Chondrocyte (in vitro differentiated cells): ENCODE data around the gene CYB5RL. TPM values are rescaled to one million over a fixed set of nuclear protein-coding genes. Genes with fewer than 3 reads are reported as not detected.

Experiments
- DNase-seq: peaks from one replicate; pipeline ENCODE4 v3.0.0; 2021; ENCODE audit warnings: mixed read lengths, low spot score
- H3K27ac Mint-ChIP-seq: one replicate; pipeline ENCODE4 v1.8.0; 2021; ENCODE audit warnings: mild to moderate bottlenecking, moderate library complexity, mixed read lengths; ENCODE audit not compliant: unreplicated experiment
- H3K27me3 Mint-ChIP-seq: 2 replicates; pipeline ENCODE4 v1.8.0; 2021; ENCODE audit warnings: low read depth, mixed read lengths
- H3K36me3 Mint-ChIP-seq: 2 replicates; pipeline ENCODE4 v1.8.0; 2021; ENCODE audit warnings: low read depth, mixed read lengths
- H3K4me1 Mint-ChIP-seq: 2 replicates; pipeline ENCODE4 v1.8.0; 2021; ENCODE audit warnings: low read depth, mild to moderate bottlenecking, mixed read lengths
- H3K4me3 Mint-ChIP-seq: one replicate; pipeline ENCODE4 v1.8.0; 2021; ENCODE audit warnings: mild to moderate bottlenecking, moderate library complexity, mixed read lengths; ENCODE audit not compliant: unreplicated experiment
- H3K9me3 Mint-ChIP-seq: 2 replicates; pipeline ENCODE4 v1.8.0; 2021; ENCODE audit warnings: low read depth, mixed read lengths
- CTCF ChIP-seq: fragments of 200-600 bp; sonication (generic); IDR thresholded peaks from 2 replicates; pipeline ENCODE4 v1.5.0; 2021; ENCODE audit warnings: antibody characterized with exemption, mild to moderate bottlenecking, moderate library complexity
- total RNA-seq: library from RNA; stranded (reverse); gene quantifications from 3 replicates; pipeline ENCODE4 v1.2.1, GENCODE V29; 2021

The CYB5RL gene
- total RNA-seq, 1 donor from 2014 or later = 7.8 TPM

DNA sequence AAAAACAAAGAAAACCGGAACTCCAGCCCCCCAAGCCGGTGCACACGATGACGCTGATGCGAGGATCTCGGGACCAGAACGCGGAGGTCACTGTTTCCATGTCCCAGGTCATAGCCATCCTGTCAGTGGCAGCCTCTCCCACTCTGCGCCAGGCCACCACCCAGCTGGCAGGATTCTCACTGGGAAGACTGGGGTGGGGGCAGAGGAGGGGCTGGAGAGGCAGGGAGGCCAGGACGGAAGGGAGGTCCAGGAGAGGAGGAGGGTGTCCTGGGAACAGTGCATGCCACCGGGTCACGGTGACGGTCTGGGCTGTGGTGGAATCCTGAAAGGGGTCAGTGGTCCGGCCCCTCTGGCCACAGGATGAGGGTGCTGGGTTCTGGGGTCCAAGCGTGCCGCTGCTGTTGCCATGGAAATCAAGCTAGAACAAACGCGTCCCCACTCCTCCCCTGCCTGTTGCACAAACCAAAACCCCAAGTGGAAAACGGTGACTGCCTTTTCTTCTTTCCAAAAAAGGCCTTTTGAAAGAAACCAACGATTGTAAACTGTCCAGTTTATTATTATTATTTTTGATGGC is 26.2 kb upstream of the CYB5RL start:
- no peak for TF ChIP-seq CTCF
- Mint-ChIP-seq H3K27ac (no peak overlapping the region), H3K4me1 (peaks cover 42% of the 10 kb centered on the region), H3K9me3 (no peaks in the 10 kb centered on the region), H3K36me3 (peaks cover 2% of the 10 kb centered on the region), H3K27me3 (no peaks in the 10 kb centered on the region), H3K4me3 (no peak overlapping the region)
- no peak for DNase-seq

- DNase-seq = no peak
- Mint-ChIP-seq H3K4me3 (no peak overlapping the region), H3K27ac (peak overlapping the region; percentile 5), H3K36me3 (peaks cover 2% of the 10 kb centered on the region), H3K27me3 (no peaks in the 10 kb centered on the region), H3K4me1 (peaks cover 40% of the 10 kb centered on the region), H3K9me3 (no peaks in the 10 kb centered on the region)
- TF ChIP-seq CTCF = no peak
Observed at GRCh38 chr1:54225378-54225777, 25.5 kb upstream of the CYB5RL start.

DNA sequence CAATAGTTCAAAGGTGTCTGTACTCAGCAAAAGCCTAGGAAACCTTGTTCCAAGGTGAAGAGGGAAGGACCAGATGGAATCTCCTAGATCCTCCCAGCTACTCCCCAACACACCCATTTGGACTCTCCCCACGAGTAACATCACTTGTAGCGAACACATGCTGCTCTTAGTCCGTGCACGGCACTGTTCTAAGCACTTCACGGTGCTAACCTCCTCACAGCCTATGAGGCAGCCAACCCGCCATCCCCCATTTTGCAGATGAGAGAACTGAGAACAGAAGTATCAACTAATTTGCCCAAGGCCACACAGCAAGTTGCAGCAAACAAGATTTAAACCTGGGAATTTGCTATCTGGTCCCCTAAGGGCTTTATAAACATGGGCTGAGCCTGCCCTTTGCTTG is 24.4 kb upstream of the CYB5RL start:
- Mint-ChIP-seq H3K36me3 (peaks cover 2% of the 10 kb centered on the region), H3K4me1 (peaks cover 45% of the 10 kb centered on the region), H3K9me3 (no peaks in the 10 kb centered on the region), H3K27ac (no peak overlapping the region), H3K27me3 (no peaks in the 10 kb centered on the region), H3K4me3 (no peak overlapping the region)
- TF ChIP-seq CTCF = no peak
- DNase-seq = no peak

- DNase-seq = no peak
- H3K27ac Mint-ChIP-seq = no peak overlapping the region
Observed at GRCh38 chr1:54223441-54224202, 23.8 kb upstream of the CYB5RL start.

GRCh38 chr1:54222711-54223110 is 22.9 kb upstream of the CYB5RL start:
- no peak for TF ChIP-seq CTCF
- H3K4me3 Mint-ChIP-seq = no peak overlapping the region
- H3K9me3 Mint-ChIP-seq = no peaks in the 10 kb centered on the region
- H3K27me3 Mint-ChIP-seq = no peaks in the 10 kb centered on the region
- no peak overlapping the region for H3K27ac Mint-ChIP-seq
- DNase-seq = no peak
- peaks cover 36% of the 10 kb centered on the region for H3K4me1 Mint-ChIP-seq
- peaks cover 10% of the 10 kb centered on the region for H3K36me3 Mint-ChIP-seq

More at GRCh38 chr1:54223441-54224202, 23.8 kb upstream of the CYB5RL start:
- Mint-ChIP-seq H3K4me3 (no peak overlapping the region), H3K4me1 (peaks cover 45% of the 10 kb centered on the region), H3K27me3 (no peaks in the 10 kb centered on the region), H3K9me3 (no peaks in the 10 kb centered on the region), H3K36me3 (peaks cover 3% of the 10 kb centered on the region)
- TF ChIP-seq CTCF = no peak
